ENCODE data around the gene KLRK1. TPM values are rescaled to one million over a fixed set of nuclear protein-coding genes. Genes with fewer than 3 reads are reported as not detected.
"Not testable (repeated sequence)": the region's sequence is repeated elsewhere in the genome, so short reads cannot be mapped to it uniquely, and the experiment has no call there.

KLRK1 gene
- total and polyA plus RNA-seq, 7 experiments from 2014 or later: 0.15 to 75.2 (median 4.1) TPM

- Mint-ChIP-seq H3K4me1 (peaks cover 0 to 18% (median 0%) of the 10 kb centered on the region in 7 donors), H3K9me3 (peaks cover 0 to 4% (median 0%) of the 10 kb centered on the region in 11 donors), H3K27me3 (peaks cover 5 to 32% (median 19%) of the 10 kb centered on the region in 5 donors), H3K27ac (no peak overlapping the region), H3K4me3 (no peak overlapping the region), H3K36me3 (no peaks in the 10 kb centered on the region)
- Histone ChIP-seq H3K4me3 (ENCODE audit: low read length) (no peak overlapping the region), H3K27me3 (ENCODE audit: control insufficient read depth in 2 of 2, insufficient read depth in 2 of 2, low read length in 2 of 2) (no peaks in the 10 kb centered on the region), H3K27ac (ENCODE audit: low read depth, low read length) (no peak overlapping the region), H3K9me3 (ENCODE audit: control insufficient read depth in 2 of 3, low read length in 3 of 3) (no peaks in the 10 kb centered on the region), H3K4me1 (ENCODE audit: control insufficient read depth in 2 of 2, insufficient read depth in 2 of 2, low read length in 2 of 2) (peaks cover 0 to 52% of the 10 kb centered on the region in 2 donors), H3K36me3 (ENCODE audit: control insufficient read depth in 2 of 3, insufficient read depth in 3 of 3, low read length in 3 of 3) (no peaks in the 10 kb centered on the region)
- DNase-seq: no peak
- CTCF ChIA-PET: no interaction called here
- POLR2A ChIA-PET: no interaction called here
- intact Hi-C loops (cut with micrococcal nuclease): no loop called here
- no peak for ATAC-seq
Measured at GRCh38 chr12:10398168-10398567, 8.3 kb upstream of the KLRK1 start.

- Mint-ChIP-seq H3K27ac (no peak overlapping the region), H3K4me1 (peaks cover 0 to 22% (median 0%) of the 10 kb centered on the region in 7 donors), H3K27me3 (peaks cover 5 to 34% (median 21%) of the 10 kb centered on the region in 5 donors), H3K4me3 (no peak overlapping the region), H3K36me3 (no peaks in the 10 kb centered on the region), H3K9me3 (peaks cover 0 to 4% (median 0%) of the 10 kb centered on the region in 11 donors)
- ChIA-PET CTCF (no interaction called here), POLR2A (no interaction called here)
- Histone ChIP-seq H3K4me3 (ENCODE audit: low read length) (peak overlapping the region; percentile 2), H3K9me3 (ENCODE audit: control insufficient read depth in 2 of 3, low read length in 3 of 3) (no peaks in the 10 kb centered on the region), H3K4me1 (ENCODE audit: control insufficient read depth in 2 of 2, insufficient read depth in 2 of 2, low read length in 2 of 2) (peaks cover 0 to 61% of the 10 kb centered on the region in 2 donors), H3K27ac (ENCODE audit: low read depth, low read length) (no peak overlapping the region), H3K36me3 (ENCODE audit: control insufficient read depth in 2 of 3, insufficient read depth in 3 of 3, low read length in 3 of 3) (no peaks in the 10 kb centered on the region), H3K27me3 (ENCODE audit: control insufficient read depth in 2 of 2, insufficient read depth in 2 of 2, low read length in 2 of 2) (no peaks in the 10 kb centered on the region)
- ATAC-seq (peak; percentile 31), DNase-seq (no peak)
- intact Hi-C loops (cut with micrococcal nuclease): no loop called here
Measured at GRCh38 chr12:10397296-10397695, 7.5 kb upstream of the KLRK1 start.

GRCh38 chr12:10396176-10396575, 6.3 kb upstream of the KLRK1 start:
- intact Hi-C loops (cut with micrococcal nuclease); ATAC-seq; POLR2A ChIA-PET; H3K4me3 Mint-ChIP-seq; H3K9me3 ChIP-seq (ENCODE audit: control insufficient read depth in 2 of 3, low read length in 3 of 3); H3K36me3 ChIP-seq (ENCODE audit: control insufficient read depth in 2 of 3, insufficient read depth in 3 of 3, low read length in 3 of 3); H3K27me3 ChIP-seq (ENCODE audit: control insufficient read depth in 2 of 2, insufficient read depth in 2 of 2, low read length in 2 of 2); CTCF ChIA-PET; H3K36me3 Mint-ChIP-seq; H3K27ac Mint-ChIP-seq; H3K4me3 ChIP-seq (ENCODE audit: low read length); DNase-seq; H3K9me3 Mint-ChIP-seq; H3K27ac ChIP-seq (ENCODE audit: low read depth, low read length): not testable (repeated sequence)
- H3K4me1 ChIP-seq (ENCODE audit: control insufficient read depth in 2 of 2, insufficient read depth in 2 of 2, low read length in 2 of 2): peaks cover 0 to 70% of the 10 kb centered on the region in 2 donors
- Mint-ChIP-seq H3K4me1 (peaks cover 0 to 22% (median 0%) of the 10 kb centered on the region in 7 donors), H3K27me3 (peaks cover 5 to 35% (median 13%) of the 10 kb centered on the region in 5 donors)

- Mint-ChIP-seq H3K9me3 (peaks cover 0 to 4% (median 0%) of the 10 kb centered on the region in 11 donors), H3K4me1 (peaks cover 0 to 22% (median 0%) of the 10 kb centered on the region in 7 donors), H3K27me3 (peaks cover 5 to 32% (median 12%) of the 10 kb centered on the region in 5 donors), H3K4me3 (peak overlapping the region in 1 of 10 donors; percentile 69), H3K36me3 (no peaks in the 10 kb centered on the region), H3K27ac (peak overlapping the region in 2 of 9 donors; percentile 57 to 65)
- Histone ChIP-seq H3K9me3 (ENCODE audit: control insufficient read depth in 2 of 3, low read length in 3 of 3) (no peaks in the 10 kb centered on the region), H3K27ac (ENCODE audit: low read depth, low read length) (no peak overlapping the region), H3K4me3 (ENCODE audit: low read length) (peak overlapping the region; percentile 8), H3K36me3 (ENCODE audit: control insufficient read depth in 2 of 3, insufficient read depth in 3 of 3, low read length in 3 of 3) (no peaks in the 10 kb centered on the region), H3K4me1 (ENCODE audit: control insufficient read depth in 2 of 2, insufficient read depth in 2 of 2, low read length in 2 of 2) (peaks cover 0 to 68% of the 10 kb centered on the region in 2 donors), H3K27me3 (ENCODE audit: control insufficient read depth in 2 of 2, insufficient read depth in 2 of 2, low read length in 2 of 2) (no peaks in the 10 kb centered on the region)
- POLR2A ChIA-PET: no interaction called here
- ATAC-seq: peak; percentile 84
- peak in 1 of 9 donors; percentile 16 for DNase-seq
- intact Hi-C loops (cut with micrococcal nuclease): no loop called here
- CTCF ChIA-PET: no interaction called here
Measured at GRCh38 chr12:10395390-10395998, 5.7 kb upstream of the KLRK1 start.

DNA sequence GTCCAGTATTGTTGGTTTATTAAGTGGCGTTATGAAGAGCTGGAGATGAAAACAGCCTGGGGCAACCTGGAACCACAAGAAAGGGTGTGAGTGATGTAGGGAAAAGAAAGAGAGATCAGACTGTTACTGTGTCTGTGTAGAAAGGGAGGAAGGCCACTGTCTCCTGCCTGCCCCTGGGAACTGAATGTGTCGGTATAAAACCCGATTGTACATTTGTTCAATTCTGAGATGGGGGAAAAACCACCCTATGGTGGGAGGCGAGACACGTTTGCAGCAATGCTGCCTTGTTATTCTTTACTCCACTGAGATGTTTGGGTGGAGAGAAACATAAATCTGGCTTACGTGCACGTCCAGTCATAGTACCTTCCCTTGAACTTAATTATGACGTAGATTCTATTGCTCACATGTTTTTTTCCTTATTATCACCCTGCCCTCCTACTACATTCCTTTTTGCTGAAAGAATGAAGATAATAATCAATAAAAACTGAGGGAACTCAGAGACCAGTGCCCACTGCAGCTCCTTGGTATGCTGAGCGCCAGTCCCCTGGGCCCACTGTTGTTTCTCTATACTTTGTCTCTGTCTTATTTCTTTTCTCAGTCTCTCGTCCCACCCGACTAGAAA, 4.8 kb upstream of the KLRK1 start:
- H3K4me3 Mint-ChIP-seq; H3K27me3 ChIP-seq (ENCODE audit: control insufficient read depth in 2 of 2, insufficient read depth in 2 of 2, low read length in 2 of 2); POLR2A ChIA-PET; ATAC-seq; H3K27ac ChIP-seq (ENCODE audit: low read depth, low read length); H3K9me3 Mint-ChIP-seq; CTCF ChIA-PET; intact Hi-C loops (cut with micrococcal nuclease); H3K9me3 ChIP-seq (ENCODE audit: control insufficient read depth in 2 of 3, low read length in 3 of 3); H3K36me3 ChIP-seq (ENCODE audit: control insufficient read depth in 2 of 3, insufficient read depth in 3 of 3, low read length in 3 of 3); H3K36me3 Mint-ChIP-seq; DNase-seq: not testable (repeated sequence)
- peak overlapping the region in 1 of 9 donors; percentile 57 for H3K27ac Mint-ChIP-seq
- H3K27me3 Mint-ChIP-seq: peaks cover 4 to 33% (median 12%) of the 10 kb centered on the region in 5 donors
- peak overlapping the region; percentile 21 for H3K4me3 ChIP-seq (ENCODE audit: low read length)
- peaks cover 0 to 64% of the 10 kb centered on the region in 2 donors for H3K4me1 ChIP-seq (ENCODE audit: control insufficient read depth in 2 of 2, insufficient read depth in 2 of 2, low read length in 2 of 2)
- peaks cover 0 to 30% (median 5%) of the 10 kb centered on the region in 7 donors for H3K4me1 Mint-ChIP-seq

- ChIA-PET POLR2A (no interaction called here), CTCF (no interaction called here)
- DNase-seq (no peak), ATAC-seq (no peak)
- peaks cover 7 to 35% (median 9%) of the 10 kb centered on the region in 5 donors for H3K27me3 Mint-ChIP-seq
- Histone ChIP-seq H3K27ac (ENCODE audit: low read depth, low read length) (no peak overlapping the region), H3K9me3 (ENCODE audit: control insufficient read depth in 2 of 3, low read length in 3 of 3) (no peaks in the 10 kb centered on the region), H3K36me3 (ENCODE audit: control insufficient read depth in 2 of 3, insufficient read depth in 3 of 3, low read length in 3 of 3) (no peaks in the 10 kb centered on the region), H3K27me3 (ENCODE audit: control insufficient read depth in 2 of 2, insufficient read depth in 2 of 2, low read length in 2 of 2) (no peaks in the 10 kb centered on the region), H3K4me3 (ENCODE audit: low read length) (no peak overlapping the region), H3K4me1 (ENCODE audit: control insufficient read depth in 2 of 2, insufficient read depth in 2 of 2, low read length in 2 of 2) (peaks cover 0 to 57% of the 10 kb centered on the region in 2 donors)
- intact Hi-C loops (cut with micrococcal nuclease): no loop called here
- H3K4me3 Mint-ChIP-seq: no peak overlapping the region
- peaks cover 0 to 31% (median 6%) of the 10 kb centered on the region in 7 donors for H3K4me1 Mint-ChIP-seq
- H3K9me3 Mint-ChIP-seq: peaks cover 0 to 2% (median 0%) of the 10 kb centered on the region in 11 donors
- no peaks in the 10 kb centered on the region for H3K36me3 Mint-ChIP-seq
- no peak overlapping the region for H3K27ac Mint-ChIP-seq
Measured at GRCh38 chr12:10393291-10393690, 3.5 kb upstream of the KLRK1 start.
